Measurements from ENCODE around the gene PHF12.

Gene PHF12

GRCh38 chr17:28975031-28975430 is 23.7 kb upstream of the PHF12 start:
- DNase-seq (ENCODE audit: low spot score): no peak

- no peak for DNase-seq (ENCODE audit: low spot score)
These were observed 23.1 kb upstream of the PHF12 start for GRCh38 chr17:28974451-28974850.

GRCh38 chr17:28973425-28973824 is 22.1 kb upstream of the PHF12 start:
- DNase-seq (ENCODE audit: low spot score): no peak

- no peak for DNase-seq (ENCODE audit: low spot score)
These were observed 21.1 kb upstream of the PHF12 start for GRCh38 chr17:28972437-28972836.

- no peak for DNase-seq (ENCODE audit: low spot score)
These were observed 19.6 kb upstream of the PHF12 start for GRCh38 chr17:28970879-28971278.

GRCh38 chr17:28969706-28970393 is 18.5 kb upstream of the PHF12 start:
- DNase-seq (ENCODE audit: low spot score): no peak

GRCh38 chr17:28968914-28969295 is 17.6 kb upstream of the PHF12 start:
- DNase-seq (ENCODE audit: low spot score): no peak

GRCh38 chr17:28968231-28968913 is 17.1 kb upstream of the PHF12 start:
- DNase-seq (ENCODE audit: low spot score): no peak

- DNase-seq (ENCODE audit: low spot score): no peak
These were observed 16.2 kb upstream of the PHF12 start for GRCh38 chr17:28967221-28968135.

- peak; percentile 45 for DNase-seq (ENCODE audit: low spot score)
These were observed 12.5 kb upstream of the PHF12 start for GRCh38 chr17:28963841-28964240.

- DNase-seq (ENCODE audit: low spot score): peak; percentile 47
These were observed 11.8 kb upstream of the PHF12 start for GRCh38 chr17:28963055-28963611.

GRCh38 chr17:28961391-28961790 is 10.1 kb upstream of the PHF12 start:
- DNase-seq (ENCODE audit: low spot score): peak; percentile 31

- DNase-seq (ENCODE audit: low spot score): peak; percentile 62
These were observed 9.1 kb upstream of the PHF12 start for GRCh38 chr17:28960256-28961061.

GRCh38 chr17:28959471-28959871 is 8.2 kb upstream of the PHF12 start:
- peak; percentile 56 for DNase-seq (ENCODE audit: low spot score)

GRCh38 chr17:28958820-28959455 is 7.6 kb upstream of the PHF12 start:
- peak; percentile 51 for DNase-seq (ENCODE audit: low spot score)

- no peak for DNase-seq (ENCODE audit: low spot score)
These were observed 6.7 kb upstream of the PHF12 start for GRCh38 chr17:28957992-28958355.

GRCh38 chr17:28957277-28957991 is 6.1 kb upstream of the PHF12 start:
- DNase-seq (ENCODE audit: low spot score): no peak

GRCh38 chr17:28956861-28957260 is 5.5 kb upstream of the PHF12 start:
- DNase-seq (ENCODE audit: low spot score): no peak

GRCh38 chr17:28956112-28956511 is 4.8 kb upstream of the PHF12 start:
- DNase-seq (ENCODE audit: low spot score): no peak

- no peak for DNase-seq (ENCODE audit: low spot score)
These were observed 4.1 kb upstream of the PHF12 start for GRCh38 chr17:28955408-28955807.
